Measurements from ENCODE around the gene RAD23A.
A peak's percentile ranks its signal among the peaks of the same experiment; 100 is the strongest.

Gene RAD23A

DNA sequence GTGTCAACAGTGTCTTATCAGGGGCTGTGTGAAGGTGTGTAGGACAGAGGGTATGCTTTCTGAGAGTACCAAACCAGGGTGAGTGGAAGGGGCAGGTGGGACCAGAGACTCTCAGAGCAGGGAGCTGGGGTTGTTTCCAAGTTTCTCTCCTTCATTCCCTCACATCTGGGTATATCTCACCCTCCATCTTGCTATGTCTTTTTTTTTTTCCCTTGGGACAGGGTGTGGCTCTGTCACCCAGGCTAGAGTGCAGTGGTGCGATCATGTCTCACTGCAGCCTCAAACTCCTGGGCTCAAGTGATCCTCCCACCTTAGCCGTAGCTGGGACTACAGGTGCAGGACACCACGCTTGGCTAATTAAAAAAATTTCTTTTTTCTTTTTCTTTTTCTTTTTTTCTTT is 34.3 kb downstream of the RAD23A start:
- H3K4me3 ChIP-seq (ENCODE audit: control insufficient read depth, low read depth, low read length) = no peak overlapping the region
- TF ChIP-seq, protein P1, sequence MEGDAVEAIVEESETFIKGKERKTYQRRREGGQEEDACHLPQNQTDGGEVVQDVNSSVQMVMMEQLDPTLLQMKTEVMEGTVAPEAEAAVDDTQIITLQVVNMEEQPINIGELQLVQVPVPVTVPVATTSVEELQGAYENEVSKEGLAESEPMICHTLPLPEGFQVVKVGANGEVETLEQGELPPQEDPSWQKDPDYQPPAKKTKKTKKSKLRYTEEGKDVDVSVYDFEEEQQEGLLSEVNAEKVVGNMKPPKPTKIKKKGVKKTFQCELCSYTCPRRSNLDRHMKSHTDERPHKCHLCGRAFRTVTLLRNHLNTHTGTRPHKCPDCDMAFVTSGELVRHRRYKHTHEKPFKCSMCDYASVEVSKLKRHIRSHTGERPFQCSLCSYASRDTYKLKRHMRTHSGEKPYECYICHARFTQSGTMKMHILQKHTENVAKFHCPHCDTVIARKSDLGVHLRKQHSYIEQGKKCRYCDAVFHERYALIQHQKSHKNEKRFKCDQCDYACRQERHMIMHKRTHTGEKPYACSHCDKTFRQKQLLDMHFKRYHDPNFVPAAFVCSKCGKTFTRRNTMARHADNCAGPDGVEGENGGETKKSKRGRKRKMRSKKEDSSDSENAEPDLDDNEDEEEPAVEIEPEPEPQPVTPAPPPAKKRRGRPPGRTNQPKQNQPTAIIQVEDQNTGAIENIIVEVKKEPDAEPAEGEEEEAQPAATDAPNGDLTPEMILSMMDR (IDR thresholded peaks at IDR 0.05; ENCODE audit: control insufficient read depth, insufficient read depth, low read depth, low read length, missing control alignments) = no peak
- no peak for DNase-seq (ENCODE audit: low read depth)

DNA sequence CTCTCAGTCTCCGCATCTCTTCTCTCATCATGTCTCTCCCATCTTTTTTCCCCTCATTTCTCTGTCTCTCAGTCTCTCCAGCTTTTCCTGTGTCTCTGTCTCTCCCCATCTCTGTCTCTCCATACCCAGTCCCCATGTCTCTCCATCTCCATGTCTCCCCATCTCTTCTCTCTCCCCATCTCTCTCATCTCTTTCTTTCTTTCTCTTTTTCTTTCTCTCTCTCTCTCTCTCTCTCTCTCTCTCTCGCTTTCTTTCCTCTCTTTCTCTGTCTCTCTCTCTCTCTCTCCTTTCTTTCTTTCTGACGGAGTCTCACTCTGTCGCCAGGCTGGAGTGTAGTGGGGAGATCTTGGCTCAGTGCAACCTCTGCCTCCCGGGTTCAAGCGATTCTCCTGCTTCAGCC is 37.0 kb downstream of the RAD23A start:
- TF ChIP-seq, protein P1 (IDR thresholded peaks at IDR 0.05; ENCODE audit: control insufficient read depth, insufficient read depth, low read depth, low read length, missing control alignments) = no peak
- no peak for DNase-seq (ENCODE audit: low read depth)
- H3K4me3 ChIP-seq (ENCODE audit: control insufficient read depth, low read depth, low read length) = no peak overlapping the region

DNA sequence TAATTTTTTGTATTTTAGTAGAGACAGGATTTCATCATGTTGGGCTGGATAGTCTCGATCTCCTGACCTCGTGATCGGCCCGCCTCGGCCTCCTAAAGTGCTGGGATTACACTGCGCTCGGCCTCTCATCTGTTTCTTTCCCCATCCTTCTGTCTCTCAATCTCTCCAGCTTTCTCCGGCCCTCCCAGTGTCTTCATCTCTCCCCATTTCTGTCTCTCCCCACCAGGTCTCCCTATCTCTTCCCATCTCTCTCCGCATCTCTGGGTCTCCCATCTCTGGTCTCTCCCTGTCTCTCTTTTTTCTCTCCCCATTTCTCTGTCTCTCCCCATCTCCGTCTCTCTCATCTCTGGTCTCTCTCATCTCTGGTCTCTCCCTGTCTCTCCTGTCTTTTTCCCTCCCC is 37.4 kb downstream of the RAD23A start:
- peak overlapping the region; percentile 45 for H3K4me3 ChIP-seq (ENCODE audit: control insufficient read depth, low read depth, low read length)
- DNase-seq (ENCODE audit: low read depth) = no peak
- TF ChIP-seq, protein P1 (IDR thresholded peaks at IDR 0.05; ENCODE audit: control insufficient read depth, insufficient read depth, low read depth, low read length, missing control alignments) = no peak

DNA sequence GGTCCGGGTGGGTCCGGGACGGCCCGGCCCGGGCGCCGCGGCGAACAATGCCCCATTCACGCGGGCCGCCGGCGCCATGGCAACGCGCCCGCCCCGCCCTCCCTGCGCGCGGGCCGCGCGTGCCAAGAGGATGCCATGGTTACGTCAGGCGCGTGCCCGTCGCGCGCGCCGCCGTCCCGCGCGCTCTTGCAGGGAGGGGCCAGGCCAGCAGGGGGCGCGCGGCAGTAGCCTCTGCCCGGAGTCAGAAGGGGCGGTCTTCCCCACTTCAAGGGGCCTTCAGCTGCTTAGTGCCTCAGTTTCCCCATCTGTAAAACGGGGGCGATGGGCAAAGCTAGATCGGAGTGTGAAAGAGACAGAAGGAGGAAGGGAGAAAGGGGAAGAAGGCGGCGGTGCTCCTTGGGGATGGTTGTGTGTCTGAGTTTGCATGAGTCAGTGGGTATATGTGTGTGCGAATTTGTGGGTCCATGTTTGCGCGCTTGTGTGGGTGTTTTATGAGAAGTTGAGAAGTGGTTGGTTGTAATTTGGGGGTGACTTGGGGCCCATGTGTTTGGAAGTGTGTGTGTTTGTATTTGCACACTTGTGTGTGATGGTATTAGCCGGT is 38.0 kb downstream of the RAD23A start:
- TF ChIP-seq, protein P1 (IDR thresholded peaks at IDR 0.05; ENCODE audit: control insufficient read depth, insufficient read depth, low read depth, low read length, missing control alignments) = peak; percentile 77
- peak overlapping the region; percentile 45 for H3K4me3 ChIP-seq (ENCODE audit: control insufficient read depth, low read depth, low read length)
- DNase-seq (ENCODE audit: low read depth) = no peak

DNA sequence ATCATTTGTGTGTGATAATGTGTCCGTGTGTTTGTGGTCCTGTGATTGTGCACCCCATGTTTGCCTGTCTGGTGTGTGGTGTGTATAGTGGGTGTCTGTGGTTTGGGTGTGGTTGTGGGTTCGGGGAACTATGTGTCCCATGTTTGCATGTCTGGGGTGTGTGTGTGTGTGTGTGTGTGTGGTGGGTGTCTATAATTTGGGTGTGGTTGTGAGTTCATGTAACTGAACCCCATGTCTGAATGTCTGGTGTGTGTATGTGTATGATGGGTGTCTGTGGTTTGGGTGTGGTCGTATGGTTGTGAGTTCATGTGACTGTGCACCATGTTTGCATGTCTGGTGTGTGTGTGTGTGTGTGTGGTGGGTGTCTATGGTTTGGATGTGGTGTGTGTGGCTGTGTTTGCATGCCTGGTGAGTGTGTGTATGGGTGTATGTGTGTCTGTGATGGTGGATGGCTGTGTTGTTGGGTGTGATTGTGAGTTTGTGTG is 38.5 kb downstream of the RAD23A start:
- no peak for DNase-seq (ENCODE audit: low read depth)
- TF ChIP-seq, protein P1 (IDR thresholded peaks at IDR 0.05; ENCODE audit: control insufficient read depth, insufficient read depth, low read depth, low read length, missing control alignments) = no peak
- no peak overlapping the region for H3K4me3 ChIP-seq (ENCODE audit: control insufficient read depth, low read depth, low read length)

DNA sequence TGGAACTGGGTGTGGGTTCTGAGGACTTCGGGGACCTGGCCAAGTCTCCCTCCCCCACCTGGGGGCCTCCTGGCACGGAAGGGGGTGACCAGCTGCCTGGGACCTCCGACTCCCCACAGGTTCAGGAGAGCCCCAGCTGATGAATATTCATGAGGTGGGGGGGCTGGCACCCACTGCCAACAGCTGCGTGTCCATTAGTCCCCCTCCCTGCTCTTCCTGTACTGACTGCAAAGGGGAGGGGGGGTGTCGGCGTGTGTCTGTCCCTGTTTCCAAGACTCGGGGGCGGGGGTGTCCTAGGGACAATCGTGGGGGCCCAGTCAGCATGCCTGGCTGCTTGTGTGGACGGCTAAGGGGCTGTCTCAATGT is 39.0 kb downstream of the RAD23A start:
- no peak overlapping the region for H3K4me3 ChIP-seq (ENCODE audit: control insufficient read depth, low read depth, low read length)
- no peak for DNase-seq (ENCODE audit: low read depth)
- TF ChIP-seq, protein P1 (IDR thresholded peaks at IDR 0.05; ENCODE audit: control insufficient read depth, insufficient read depth, low read depth, low read length, missing control alignments) = no peak

Data from AG09309 (cell line).